ENCODE measurements around the gene COP1. TPM values are rescaled to one million over a fixed set of nuclear protein-coding genes. Genes with fewer than 3 reads are reported as not detected.

COP1 gene
- total RNA-seq, 1 experiment from 2014 or later = 36.0 TPM

DNA sequence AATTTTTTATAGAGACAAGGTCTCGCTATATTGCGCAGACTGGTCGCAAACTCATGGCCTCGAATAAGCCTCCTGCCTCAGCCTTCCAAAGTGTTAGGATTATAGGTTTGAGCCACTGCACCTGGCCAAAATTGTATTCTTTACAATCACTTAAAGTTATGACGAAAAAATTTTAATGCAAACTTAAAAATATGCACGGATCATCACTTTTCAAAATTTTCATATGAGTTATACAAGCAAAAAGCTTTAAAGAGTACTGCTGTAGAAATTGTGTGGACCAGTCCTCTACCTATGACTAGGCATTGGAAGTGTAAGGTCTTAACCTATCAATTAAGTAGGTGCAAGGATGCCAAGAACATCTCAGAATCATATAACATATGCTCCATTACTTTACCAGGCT, 34.9 kb downstream of the COP1 start (continued):
- TF ChIP-seq, protein P1, sequence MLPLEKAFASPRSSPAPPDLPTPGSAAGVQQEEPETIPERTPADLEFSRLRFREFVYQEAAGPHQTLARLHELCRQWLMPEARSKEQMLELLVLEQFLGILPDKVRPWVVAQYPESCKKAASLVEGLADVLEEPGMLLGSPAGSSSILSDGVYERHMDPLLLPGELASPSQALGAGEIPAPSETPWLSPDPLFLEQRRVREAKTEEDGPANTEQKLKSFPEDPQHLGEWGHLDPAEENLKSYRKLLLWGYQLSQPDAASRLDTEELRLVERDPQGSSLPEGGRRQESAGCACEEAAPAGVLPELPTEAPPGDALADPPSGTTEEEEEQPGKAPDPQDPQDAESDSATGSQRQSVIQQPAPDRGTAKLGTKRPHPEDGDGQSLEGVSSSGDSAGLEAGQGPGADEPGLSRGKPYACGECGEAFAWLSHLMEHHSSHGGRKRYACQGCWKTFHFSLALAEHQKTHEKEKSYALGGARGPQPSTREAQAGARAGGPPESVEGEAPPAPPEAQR (CRISPR knock-in tag; IDR thresholded peaks at IDR 0.05) = no peak
- TF ChIP-seq EMX1 (CRISPR knock-in tag; IDR thresholded peaks at IDR 0.05) (no peak), ZNF671 (CRISPR knock-in tag; IDR thresholded peaks at IDR 0.05) (no peak)

DNA sequence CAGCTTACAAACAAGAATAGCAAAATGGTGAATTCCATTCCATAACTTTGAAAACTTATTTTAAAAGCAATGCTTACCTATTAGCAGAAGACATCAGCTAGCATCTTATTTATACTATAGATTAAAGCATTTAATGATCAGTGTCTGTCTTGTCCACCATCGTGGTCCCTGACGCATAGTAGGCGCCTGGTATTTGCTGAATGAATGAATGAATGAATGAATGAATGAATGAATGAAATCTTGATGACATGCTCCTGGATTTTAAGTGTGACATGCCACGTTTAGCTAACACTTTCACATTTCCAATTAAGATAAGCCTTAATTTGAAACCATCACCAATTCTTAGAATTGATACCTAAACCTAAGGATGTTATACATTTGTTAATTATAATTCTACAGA, 39.9 kb downstream of the COP1 start:
- DNase-seq (ENCODE audit: low spot score) (no peak), ATAC-seq (no peak)
- TF ChIP-seq, protein P2, sequence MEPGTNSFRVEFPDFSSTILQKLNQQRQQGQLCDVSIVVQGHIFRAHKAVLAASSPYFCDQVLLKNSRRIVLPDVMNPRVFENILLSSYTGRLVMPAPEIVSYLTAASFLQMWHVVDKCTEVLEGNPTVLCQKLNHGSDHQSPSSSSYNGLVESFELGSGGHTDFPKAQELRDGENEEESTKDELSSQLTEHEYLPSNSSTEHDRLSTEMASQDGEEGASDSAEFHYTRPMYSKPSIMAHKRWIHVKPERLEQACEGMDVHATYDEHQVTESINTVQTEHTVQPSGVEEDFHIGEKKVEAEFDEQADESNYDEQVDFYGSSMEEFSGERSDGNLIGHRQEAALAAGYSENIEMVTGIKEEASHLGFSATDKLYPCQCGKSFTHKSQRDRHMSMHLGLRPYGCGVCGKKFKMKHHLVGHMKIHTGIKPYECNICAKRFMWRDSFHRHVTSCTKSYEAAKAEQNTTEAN (CRISPR knock-in tag; IDR thresholded peaks at IDR 0.05) = no peak
- no peak for TF ChIP-seq RORB (CRISPR knock-in tag; IDR thresholded peaks at IDR 0.05)
- TF ChIP-seq ZNF281 (CRISPR knock-in tag; IDR thresholded peaks at IDR 0.05) = no peak
- no peak for TF ChIP-seq FOXJ3 (CRISPR knock-in tag; IDR thresholded peaks at IDR 0.05; ENCODE audit: borderline replicate concordance)
- TF ChIP-seq ZNF532 (CRISPR knock-in tag; IDR thresholded peaks at IDR 0.05; ENCODE audit: borderline replicate concordance) = no peak
- no peak for TF ChIP-seq GABPB1 (CRISPR knock-in tag; IDR thresholded peaks at IDR 0.05)
- no peak overlapping the region for H3K4me3 Mint-ChIP-seq
- CTCF ChIA-PET = no interaction called here
- POLR2A ChIA-PET = no interaction called here
- peaks cover 15% of the 10 kb centered on the region for H3K9me3 Mint-ChIP-seq
- H3K27ac Mint-ChIP-seq = no peak overlapping the region
- no peaks in the 10 kb centered on the region for H3K27me3 Mint-ChIP-seq (ENCODE audit: low read depth)
- H3K4me1 Mint-ChIP-seq = peaks cover 7% of the 10 kb centered on the region
- peaks cover 31% of the 10 kb centered on the region for H3K36me3 Mint-ChIP-seq

GRCh38 chr1:176165573-176165972, 41.5 kb downstream of the COP1 start:
- Mint-ChIP-seq H3K27me3 (ENCODE audit: low read depth) (no peaks in the 10 kb centered on the region), H3K9me3 (peaks cover 9% of the 10 kb centered on the region), H3K36me3 (peaks cover 26% of the 10 kb centered on the region), H3K27ac (no peak overlapping the region), H3K4me1 (peaks cover 7% of the 10 kb centered on the region), H3K4me3 (no peak overlapping the region)
- ChIA-PET CTCF (no interaction called here), POLR2A (no interaction called here)
- ATAC-seq = no peak
- no peak for DNase-seq (ENCODE audit: low spot score)
- TF ChIP-seq, protein P3, sequence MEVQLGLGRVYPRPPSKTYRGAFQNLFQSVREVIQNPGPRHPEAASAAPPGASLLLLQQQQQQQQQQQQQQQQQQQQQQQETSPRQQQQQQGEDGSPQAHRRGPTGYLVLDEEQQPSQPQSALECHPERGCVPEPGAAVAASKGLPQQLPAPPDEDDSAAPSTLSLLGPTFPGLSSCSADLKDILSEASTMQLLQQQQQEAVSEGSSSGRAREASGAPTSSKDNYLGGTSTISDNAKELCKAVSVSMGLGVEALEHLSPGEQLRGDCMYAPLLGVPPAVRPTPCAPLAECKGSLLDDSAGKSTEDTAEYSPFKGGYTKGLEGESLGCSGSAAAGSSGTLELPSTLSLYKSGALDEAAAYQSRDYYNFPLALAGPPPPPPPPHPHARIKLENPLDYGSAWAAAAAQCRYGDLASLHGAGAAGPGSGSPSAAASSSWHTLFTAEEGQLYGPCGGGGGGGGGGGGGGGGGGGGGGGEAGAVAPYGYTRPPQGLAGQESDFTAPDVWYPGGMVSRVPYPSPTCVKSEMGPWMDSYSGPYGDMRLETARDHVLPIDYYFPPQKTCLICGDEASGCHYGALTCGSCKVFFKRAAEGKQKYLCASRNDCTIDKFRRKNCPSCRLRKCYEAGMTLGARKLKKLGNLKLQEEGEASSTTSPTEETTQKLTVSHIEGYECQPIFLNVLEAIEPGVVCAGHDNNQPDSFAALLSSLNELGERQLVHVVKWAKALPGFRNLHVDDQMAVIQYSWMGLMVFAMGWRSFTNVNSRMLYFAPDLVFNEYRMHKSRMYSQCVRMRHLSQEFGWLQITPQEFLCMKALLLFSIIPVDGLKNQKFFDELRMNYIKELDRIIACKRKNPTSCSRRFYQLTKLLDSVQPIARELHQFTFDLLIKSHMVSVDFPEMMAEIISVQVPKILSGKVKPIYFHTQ (CRISPR knock-in tag; IDR thresholded peaks at IDR 0.05) = no peak
- TF ChIP-seq SP1 (CRISPR knock-in tag; conservative IDR thresholded peaks at IDR 0.05) (no peak), ZNF671 (CRISPR knock-in tag; IDR thresholded peaks at IDR 0.05) (no peak), ZNF317 (CRISPR knock-in tag; IDR thresholded peaks at IDR 0.05; ENCODE audit: borderline replicate concordance, low read depth) (no peak), JUN (CRISPR knock-in tag; IDR thresholded peaks at IDR 0.05) (no peak), GABPB1 (CRISPR knock-in tag; IDR thresholded peaks at IDR 0.05) (no peak), ZNF281 (CRISPR knock-in tag; IDR thresholded peaks at IDR 0.05) (no peak), EMX1 (CRISPR knock-in tag; IDR thresholded peaks at IDR 0.05) (no peak), OVOL2 (CRISPR knock-in tag; IDR thresholded peaks at IDR 0.05; ENCODE audit: borderline replicate concordance) (no peak), IRF2 (CRISPR knock-in tag; IDR thresholded peaks at IDR 0.05; ENCODE audit: borderline replicate concordance, low read depth) (no peak), ESRRA (CRISPR knock-in tag; IDR thresholded peaks at IDR 0.05; ENCODE audit: borderline replicate concordance) (no peak), RELA (CRISPR knock-in tag; IDR thresholded peaks at IDR 0.05; ENCODE audit: borderline replicate concordance) (no peak)
